WTC11 (cell line): ENCODE data around the gene RTP3. TPM values are rescaled to one million over a fixed set of nuclear protein-coding genes. Genes with fewer than 3 reads are reported as not detected.

Experiments
- ATAC-seq: fragments of 200-7000 bp; cut with Tn5 transposase; 2 replicates; pipeline ENCODE4 v1.10.0; 2021; ENCODE audit warnings: mild to moderate bottlenecking, moderate library complexity
- CTCF ChIA-PET: fragments of 300-600 bp; sonication (Branson Sonifier 250); formaldehyde crosslinking; loops from one replicate; lab custom pipeline; 2021; ENCODE audit warnings: antibody characterized with exemption; lab: Charles Lee
- POLR2A ChIA-PET: fragments of 350-600 bp; sonication (Branson Sonifier 250); formaldehyde crosslinking; loops from one replicate; lab custom pipeline; 2021; ENCODE audit warnings: antibody characterized with exemption; lab: Charles Lee
- DNase-seq: peaks from one replicate; pipeline ENCODE4 v3.0.0; 2021; ENCODE audit warnings: low spot score
- H3K27ac Mint-ChIP-seq: 2 replicates; pipeline ENCODE4 v1.8.0; 2021; ENCODE audit warnings: mixed read lengths
- H3K27me3 Mint-ChIP-seq: 2 replicates; pipeline ENCODE4 v1.8.0; 2021; ENCODE audit warnings: low read depth, mild to moderate bottlenecking, moderate library complexity, mixed read lengths
- H3K36me3 Mint-ChIP-seq: 2 replicates; pipeline ENCODE4 v1.8.0; 2021; ENCODE audit warnings: mixed read lengths
- H3K4me1 Mint-ChIP-seq: 2 replicates; pipeline ENCODE4 v1.8.0; 2022; ENCODE audit warnings: mixed read lengths
- H3K4me3 Mint-ChIP-seq: 2 replicates; pipeline ENCODE4 v1.8.0; 2021; ENCODE audit warnings: mild to moderate bottlenecking, moderate library complexity, mixed read lengths
- H3K9me3 Mint-ChIP-seq: 2 replicates; pipeline ENCODE4 v1.8.0; 2021; ENCODE audit warnings: mixed read lengths
- ATF1 ChIP-seq: sonication (generic); formaldehyde crosslinking; IDR thresholded peaks from 2 replicates; pipeline ENCODE4 v1.8.1; 2023; ENCODE audit warnings: mild to moderate bottlenecking, moderate library complexity, missing genetic modification reagents
- CBFB ChIP-seq: sonication (generic); formaldehyde crosslinking; IDR thresholded peaks from 2 replicates; pipeline ENCODE4 v1.8.1; 2022; ENCODE audit warnings: mild to moderate bottlenecking, low read depth, missing genetic modification reagents
- GTF2I ChIP-seq: fragments of 250-450 bp; sonication (Bioruptor Pico); conservative IDR thresholded peaks from 2 replicates; pipeline ENCODE4 v1.4.0; 2021; ENCODE audit warnings: mild to moderate bottlenecking
- JUN ChIP-seq: sonication (generic); formaldehyde crosslinking; IDR thresholded peaks from 2 replicates; pipeline ENCODE4 v1.8.0; 2023; ENCODE audit warnings: mild to moderate bottlenecking, missing genetic modification reagents
- MAX ChIP-seq: sonication (generic); formaldehyde crosslinking; IDR thresholded peaks from 2 replicates; pipeline ENCODE4 v1.8.0; 2022; ENCODE audit warnings: mild to moderate bottlenecking, missing genetic modification reagents
- PREB ChIP-seq: sonication (generic); formaldehyde crosslinking; IDR thresholded peaks from 2 replicates; pipeline ENCODE4 v1.8.1; 2022; ENCODE audit warnings: mild to moderate bottlenecking, missing genetic modification reagents, moderate library complexity, borderline replicate concordance
- RELA ChIP-seq: sonication (generic); formaldehyde crosslinking; IDR thresholded peaks from 2 replicates; pipeline ENCODE4 v1.8.1; 2022; ENCODE audit warnings: missing genetic modification reagents, mild to moderate bottlenecking, borderline replicate concordance
- SMAD3 ChIP-seq: sonication (generic); formaldehyde crosslinking; IDR thresholded peaks from 2 replicates; pipeline ENCODE4 v1.8.0; 2022; ENCODE audit warnings: missing genetic modification reagents, mild to moderate bottlenecking, borderline replicate concordance
- SMAD4 ChIP-seq: sonication (generic); formaldehyde crosslinking; IDR thresholded peaks from 2 replicates; pipeline ENCODE4 v1.8.0; 2022; ENCODE audit warnings: mild to moderate bottlenecking, missing genetic modification reagents
- SP1 ChIP-seq: sonication (generic); formaldehyde crosslinking; conservative IDR thresholded peaks from 2 replicates; pipeline ENCODE4 v1.8.1; 2022; ENCODE audit warnings: missing genetic modification reagents
- TEAD1 ChIP-seq: sonication (generic); formaldehyde crosslinking; IDR thresholded peaks from 2 replicates; pipeline ENCODE4 v1.8.0; 2022; ENCODE audit warnings: mild to moderate bottlenecking, missing genetic modification reagents
- TEAD4 ChIP-seq: sonication (generic); formaldehyde crosslinking; IDR thresholded peaks from 2 replicates; pipeline ENCODE4 v1.8.0; 2022; ENCODE audit warnings: mild to moderate bottlenecking, missing genetic modification reagents
- TP53 ChIP-seq: sonication (generic); formaldehyde crosslinking; IDR thresholded peaks from 2 replicates; pipeline ENCODE4 v1.8.1; 2023; ENCODE audit warnings: mild to moderate bottlenecking, missing genetic modification reagents
- ZNF121 ChIP-seq: sonication (generic); formaldehyde crosslinking; IDR thresholded peaks from 2 replicates; pipeline ENCODE4 v1.8.0; 2023; ENCODE audit warnings: missing genetic modification reagents
- ZNF138 ChIP-seq: sonication (generic); formaldehyde crosslinking; conservative IDR thresholded peaks from 2 replicates; pipeline ENCODE4 v1.8.1; 2022; ENCODE audit warnings: mild to moderate bottlenecking, moderate library complexity, missing genetic modification reagents
- ZNF263 ChIP-seq: sonication (generic); formaldehyde crosslinking; IDR thresholded peaks from 2 replicates; pipeline ENCODE4 v1.8.1; 2022; ENCODE audit warnings: low read depth, mild to moderate bottlenecking, moderate library complexity, missing genetic modification reagents
- ZNF317 ChIP-seq: sonication (generic); formaldehyde crosslinking; IDR thresholded peaks from 2 replicates; pipeline ENCODE4 v1.8.1; 2023; ENCODE audit warnings: low read depth, mild to moderate bottlenecking, moderate library complexity, missing genetic modification reagents, borderline replicate concordance
- ZNF396 ChIP-seq: fragments of 250-450 bp; sonication (Bioruptor Pico); IDR thresholded peaks from 2 replicates; pipeline ENCODE4 v1.8.0; 2021; ENCODE audit warnings: mild to moderate bottlenecking, moderate library complexity, borderline replicate concordance
- ZNF416 ChIP-seq: fragments of 250-450 bp; sonication (Bioruptor Pico); IDR thresholded peaks from 2 replicates; pipeline ENCODE4 v1.9.0; 2021; ENCODE audit warnings: mild to moderate bottlenecking, inconsistent platforms
- ZSCAN18 ChIP-seq: fragments of 250-450 bp; sonication (Bioruptor Pico); IDR thresholded peaks from 2 replicates; pipeline ENCODE4 v2.1.2; 2022; ENCODE audit warnings: mild to moderate bottlenecking, moderate library complexity
- total RNA-seq: library from RNA; stranded (reverse); gene quantifications from 3 replicates; pipeline ENCODE4 v1.2.3, GENCODE V29; 2021
- TF ChIP-seq, protein P1 (sequence below): sonication (generic); formaldehyde crosslinking; IDR thresholded peaks from 2 replicates; pipeline ENCODE4 v1.8.1; 2022; ENCODE audit warnings: mild to moderate bottlenecking, moderate library complexity, missing genetic modification reagents
- TF ChIP-seq, protein P2 (sequence below): fragments of 250-450 bp; sonication (Bioruptor Pico); conservative IDR thresholded peaks from 2 replicates; pipeline ENCODE4 v1.9.0; 2021; ENCODE audit warnings: mild to moderate bottlenecking
- TF ChIP-seq, protein P3 (sequence below): sonication (generic); formaldehyde crosslinking; IDR thresholded peaks from 2 replicates; pipeline ENCODE4 v1.8.1; 2022; ENCODE audit warnings: low read depth, mild to moderate bottlenecking, moderate library complexity, missing genetic modification reagents, borderline replicate concordance
- TF ChIP-seq, protein P4 (sequence below): sonication (generic); formaldehyde crosslinking; IDR thresholded peaks from 2 replicates; pipeline ENCODE4 v1.8.0; 2022; ENCODE audit warnings: mild to moderate bottlenecking, missing genetic modification reagents

RTP3 gene
- total RNA-seq, 1 experiment from 2014 or later, result not detected

DNA sequence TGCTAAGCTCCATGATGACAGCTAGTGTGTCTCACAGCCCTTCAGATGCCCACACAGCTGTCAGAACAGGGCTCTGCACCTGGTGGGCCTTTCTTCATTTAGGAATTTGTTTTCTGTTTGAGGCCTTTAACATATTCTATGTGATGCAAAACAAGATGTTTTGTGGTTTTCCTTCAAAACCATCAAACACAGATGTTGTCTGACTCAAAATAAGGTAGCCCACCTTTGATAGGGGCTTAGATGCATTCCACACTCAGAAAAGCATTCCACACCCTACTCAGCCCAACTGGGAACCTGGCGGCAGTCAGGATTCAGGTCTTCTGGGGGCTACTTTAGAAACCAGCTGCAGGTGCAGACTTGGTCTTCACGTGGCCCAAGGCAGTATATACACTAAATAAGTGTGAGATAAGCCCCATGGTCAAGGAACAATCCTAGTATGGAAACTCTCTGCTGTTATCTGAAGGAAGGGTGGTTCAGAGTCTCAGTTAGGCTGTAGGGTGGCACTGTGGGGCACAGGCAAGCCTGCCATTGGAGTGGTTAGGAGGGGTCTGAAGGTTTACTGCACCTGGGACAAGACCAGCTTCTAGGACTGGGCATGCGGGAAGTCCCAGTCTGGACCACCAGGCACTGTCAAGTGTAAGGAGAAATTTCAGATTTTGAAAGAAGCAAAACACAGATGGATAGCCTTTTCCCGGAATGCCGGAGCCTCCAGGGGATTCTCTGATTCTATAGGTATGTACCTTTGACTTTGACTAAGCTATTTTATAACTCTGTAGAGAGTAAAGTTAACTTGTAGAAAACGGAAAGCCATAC, 48.2 kb downstream of the RTP3 start:
- Mint-ChIP-seq H3K4me3 (peak overlapping the region; percentile 26; the same call in 1 of the 2 replicates), H3K36me3 (peaks cover 30% of the 10 kb centered on the region)
- CTCF ChIA-PET, result interaction anchor here (0.7 to 3.0 kb wide), 17 partner anchors 8 to 345 kb away, joined by 3 to 30 read pairs (median 4); no protein-coding TSS in a partner anchor

DNA sequence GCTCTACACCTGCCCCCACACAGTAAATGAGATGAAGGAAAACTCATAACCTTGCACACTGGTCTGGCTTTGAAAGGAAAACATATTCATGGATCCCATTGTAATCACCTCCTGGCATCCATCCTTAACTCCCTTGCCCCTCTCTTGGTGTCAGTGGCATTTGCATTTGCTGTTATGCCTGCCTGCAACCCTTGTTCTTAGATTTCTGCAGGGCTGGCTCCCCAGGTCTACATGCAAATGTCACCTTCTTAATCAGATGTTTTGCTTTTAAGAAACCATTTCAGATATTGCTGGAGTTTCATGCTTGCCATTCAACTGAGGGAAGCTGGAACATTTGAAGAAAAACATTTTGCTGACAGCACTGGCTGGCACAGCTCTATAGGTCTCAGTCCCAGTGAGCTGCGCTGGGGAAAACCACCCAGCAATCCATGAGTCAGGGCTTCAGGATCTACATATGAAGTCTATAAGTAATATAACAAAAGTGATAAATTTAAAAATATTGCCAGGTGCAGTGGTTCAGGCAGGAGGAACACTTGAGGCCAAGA, 49.2 kb downstream of the RTP3 start:
- ATAC-seq (no peak), DNase-seq (no peak)
- CTCF ChIA-PET, result interaction anchor here (1.1 to 3.0 kb wide), 9 partner anchors 9 to 97 kb away, joined by 3 to 30 read pairs (median 8); no protein-coding TSS in a partner anchor
- peaks cover 68% of the 10 kb centered on the region for H3K4me1 Mint-ChIP-seq
- peaks cover 28% of the 10 kb centered on the region for H3K9me3 Mint-ChIP-seq
- peak overlapping the region; percentile 47 for H3K4me3 Mint-ChIP-seq
- no peaks in the 10 kb centered on the region; the same call in 1 of the 2 replicates for H3K27me3 Mint-ChIP-seq
- H3K36me3 Mint-ChIP-seq, result peaks cover 30% of the 10 kb centered on the region
- peak overlapping the region; percentile 87 for H3K27ac Mint-ChIP-seq
- POLR2A ChIA-PET, result interaction anchor here (0.7 to 1.8 kb wide), 3 partner anchors 12 to 28 kb away, joined by 3 to 8 read pairs (median 3); no protein-coding TSS in a partner anchor
- TF ChIP-seq JUN (CRISPR knock-in tag) (no peak), ZNF138 (no peak), ZNF396 (CRISPR knock-in tag) (no peak), ZNF317 (no peak), TP53 (CRISPR knock-in tag) (no peak), ATF1 (CRISPR knock-in tag) (no peak), RELA (CRISPR knock-in tag) (no peak), CBFB (no peak), GTF2I (no peak), PREB (CRISPR knock-in tag) (no peak), ZNF416 (CRISPR knock-in tag) (no peak), ZNF263 (no peak)
- TF ChIP-seq, protein P1, sequence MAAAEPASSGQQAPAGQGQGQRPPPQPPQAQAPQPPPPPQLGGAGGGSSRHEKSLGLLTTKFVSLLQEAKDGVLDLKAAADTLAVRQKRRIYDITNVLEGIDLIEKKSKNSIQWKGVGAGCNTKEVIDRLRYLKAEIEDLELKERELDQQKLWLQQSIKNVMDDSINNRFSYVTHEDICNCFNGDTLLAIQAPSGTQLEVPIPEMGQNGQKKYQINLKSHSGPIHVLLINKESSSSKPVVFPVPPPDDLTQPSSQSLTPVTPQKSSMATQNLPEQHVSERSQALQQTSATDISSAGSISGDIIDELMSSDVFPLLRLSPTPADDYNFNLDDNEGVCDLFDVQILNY (CRISPR knock-in tag), result no peak
- TF ChIP-seq, protein P2, sequence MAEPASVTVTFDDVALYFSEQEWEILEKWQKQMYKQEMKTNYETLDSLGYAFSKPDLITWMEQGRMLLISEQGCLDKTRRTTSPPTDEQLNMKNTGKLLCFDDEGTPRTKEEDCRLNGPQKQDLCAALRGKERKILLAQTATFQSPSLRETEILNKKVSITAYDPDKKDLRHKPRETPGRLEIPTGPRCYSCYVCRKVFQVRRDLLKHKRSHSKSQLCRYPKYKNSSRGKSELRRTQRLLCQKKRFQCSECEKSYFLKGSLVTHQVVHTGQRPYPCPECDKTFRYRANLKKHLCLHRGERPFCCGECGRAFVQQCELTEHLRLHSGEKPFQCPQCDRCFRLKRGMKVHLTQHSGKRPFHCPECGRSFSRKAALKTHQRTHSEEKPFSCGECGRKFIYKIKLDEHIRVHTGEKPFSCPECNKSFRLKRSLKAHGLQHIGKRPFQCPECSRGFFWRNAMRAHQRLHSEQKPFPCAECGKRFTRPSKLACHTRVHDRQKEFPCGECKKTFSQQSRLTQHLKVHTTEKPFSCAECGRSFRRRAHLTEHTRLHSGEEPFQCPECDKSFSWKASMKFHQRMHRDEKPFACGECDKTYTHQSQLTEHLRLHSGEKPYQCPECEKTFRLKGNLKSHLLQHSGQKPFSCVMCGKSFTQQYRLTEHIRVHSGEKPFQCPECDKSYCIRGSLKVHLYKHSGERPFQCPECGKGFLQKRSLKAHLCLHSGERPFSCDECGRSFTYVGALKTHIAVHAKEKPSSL, result no peak
- TF ChIP-seq, protein P3, sequence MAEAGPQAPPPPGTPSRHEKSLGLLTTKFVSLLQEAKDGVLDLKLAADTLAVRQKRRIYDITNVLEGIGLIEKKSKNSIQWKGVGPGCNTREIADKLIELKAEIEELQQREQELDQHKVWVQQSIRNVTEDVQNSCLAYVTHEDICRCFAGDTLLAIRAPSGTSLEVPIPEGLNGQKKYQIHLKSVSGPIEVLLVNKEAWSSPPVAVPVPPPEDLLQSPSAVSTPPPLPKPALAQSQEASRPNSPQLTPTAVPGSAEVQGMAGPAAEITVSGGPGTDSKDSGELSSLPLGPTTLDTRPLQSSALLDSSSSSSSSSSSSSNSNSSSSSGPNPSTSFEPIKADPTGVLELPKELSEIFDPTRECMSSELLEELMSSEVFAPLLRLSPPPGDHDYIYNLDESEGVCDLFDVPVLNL (CRISPR knock-in tag), result no peak

More for the DNA sequence above, 48.2 kb downstream of the RTP3 start:
- TF ChIP-seq TEAD4, result peak; percentile 11; the same call in 1 of the 2 replicates
- TF ChIP-seq SMAD3, result no peak
- TF ChIP-seq, protein P1 (CRISPR knock-in tag), result peak; percentile 45; the same call in 1 of the 2 replicates
- peak; percentile 35 for TF ChIP-seq MAX (CRISPR knock-in tag)
- TF ChIP-seq ZSCAN18, result 0 out of 2 replicates have a peak, but pooled peaks have one; percentile 62
- TF ChIP-seq, protein P4, sequence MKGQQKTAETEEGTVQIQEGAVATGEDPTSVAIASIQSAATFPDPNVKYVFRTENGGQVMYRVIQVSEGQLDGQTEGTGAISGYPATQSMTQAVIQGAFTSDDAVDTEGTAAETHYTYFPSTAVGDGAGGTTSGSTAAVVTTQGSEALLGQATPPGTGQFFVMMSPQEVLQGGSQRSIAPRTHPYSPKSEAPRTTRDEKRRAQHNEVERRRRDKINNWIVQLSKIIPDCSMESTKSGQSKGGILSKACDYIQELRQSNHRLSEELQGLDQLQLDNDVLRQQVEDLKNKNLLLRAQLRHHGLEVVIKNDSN, result peak; percentile 41; the same call in 1 of the 2 replicates
- TF ChIP-seq SMAD4 (CRISPR knock-in tag), result no peak
- peak; percentile 77; the same call in 1 of the 2 replicates for TF ChIP-seq TEAD1 (CRISPR knock-in tag)
- TF ChIP-seq SP1 (CRISPR knock-in tag), result no peak
- TF ChIP-seq ZNF121, result no peak
- TF ChIP-seq, all 79 proteins: peak for 6
- DNase-seq (peak; percentile 39), ATAC-seq (peak; percentile 77)
- POLR2A ChIA-PET, result interaction anchor here (0.6 to 1.8 kb wide), 5 partner anchors 21 to 41 kb away, joined by 3 to 8 read pairs (median 5); a partner anchor contains a TSS
- H3K27ac Mint-ChIP-seq, result peak overlapping the region; percentile 97
- H3K9me3 Mint-ChIP-seq, result peaks cover 28% of the 10 kb centered on the region
- peaks cover 68% of the 10 kb centered on the region for H3K4me1 Mint-ChIP-seq
- no peaks in the 10 kb centered on the region; the same call in 1 of the 2 replicates for H3K27me3 Mint-ChIP-seq
